GM13977 (cell line): ENCODE measurements around the gene PCDH9.

Source experiments
- DNase-seq: peaks from one replicate; pipeline ENCODE4 v3.0.0; 2012; ENCODE audit warnings: low spot score
- CTCF ChIP-seq: IDR thresholded peaks from 2 replicates; pipeline ENCODE4 v1.5.1; 2012; ENCODE audit warnings: mild to moderate bottlenecking, control low read depth; ENCODE audit not compliant: insufficient read depth; ENCODE audit errors: extremely low read depth, missing control alignments
- in situ Hi-C: fragments of 300-500 bp; cut with MboI; formaldehyde crosslinking; loops from one replicate; pipeline ENCODE4 v1.12.0; 2022; ENCODE audit warnings: low sequenced_read_pairs, low pct_unique_long_range_greater_than_20kb, mixed read lengths, inconsistent platforms; ENCODE audit not compliant: unreplicated experiment

The PCDH9 gene

GRCh38 chr13:66951426-66951825 is 278.7 kb downstream of the PCDH9 start:
- in situ Hi-C loops: no loop called here
- no peak for DNase-seq
- no peak for TF ChIP-seq CTCF

- no peak for TF ChIP-seq CTCF
- no peak for DNase-seq
- in situ Hi-C loops: no loop called here
Observed at GRCh38 chr13:66950666-66951065, 279.5 kb downstream of the PCDH9 start.

DNA sequence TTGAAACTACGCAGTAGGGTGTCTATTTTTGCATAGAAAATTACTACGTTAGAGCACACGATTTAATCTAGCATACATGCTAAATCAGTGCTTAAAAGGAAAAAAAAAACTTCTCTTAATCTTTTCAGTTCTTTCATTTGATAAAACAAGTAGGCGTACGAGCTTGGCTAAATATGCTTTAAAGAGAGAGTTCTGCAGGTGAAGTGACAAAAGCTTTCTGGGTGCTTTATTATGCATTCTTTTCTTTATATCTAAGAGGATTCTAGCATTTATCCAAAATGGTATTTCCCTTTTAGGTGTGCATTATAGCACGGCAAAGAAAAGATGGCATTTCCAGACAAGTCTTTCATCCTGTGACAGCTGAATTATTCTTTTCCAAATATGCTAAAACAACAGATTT is 281.2 kb downstream of the PCDH9 start:
- in situ Hi-C loops: no loop called here
- no peak for DNase-seq
- TF ChIP-seq CTCF: no peak

GRCh38 chr13:66943530-66943929 is 286.6 kb downstream of the PCDH9 start:
- no peak for TF ChIP-seq CTCF
- in situ Hi-C loops: no loop called here
- DNase-seq: no peak

- DNase-seq: no peak
- in situ Hi-C loops: no loop called here
- TF ChIP-seq CTCF: no peak
Observed at GRCh38 chr13:66940113-66940512, 290.0 kb downstream of the PCDH9 start.

- in situ Hi-C loops: no loop called here
- no peak for DNase-seq
- TF ChIP-seq CTCF: no peak
Observed at GRCh38 chr13:66937423-66937822, 292.7 kb downstream of the PCDH9 start.

DNA sequence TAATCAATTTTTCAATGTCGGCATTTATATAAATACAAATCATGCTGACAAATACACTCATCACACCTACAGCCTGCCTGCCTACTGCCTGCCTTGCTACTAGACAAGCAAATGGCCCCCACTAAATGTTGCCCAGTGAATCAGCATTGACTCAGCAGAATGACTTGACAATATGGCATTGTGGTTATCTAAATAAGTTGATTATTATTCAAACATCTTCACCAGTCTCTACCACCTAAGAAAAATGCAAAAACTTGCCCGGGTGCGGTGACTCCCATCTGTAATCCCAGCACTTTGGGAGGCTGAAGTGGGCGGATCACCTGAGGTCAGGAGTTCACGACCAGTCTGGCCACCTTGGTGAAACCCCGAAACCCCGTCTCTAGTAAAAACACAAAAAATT is 296.1 kb downstream of the PCDH9 start:
- no peak for DNase-seq
- in situ Hi-C loops: no loop called here
- TF ChIP-seq CTCF: no peak
